ENCODE measurements around the gene OR3A2.
"Not testable (repeated sequence)": the region's sequence is repeated elsewhere in the genome, so short reads cannot be mapped to it uniquely, and the experiment has no call there.

OR3A2 gene

GRCh38 chr17:3282901-3283300, 103.2 kb downstream of the OR3A2 start:
- DNase-seq, result no peak

- no peak for DNase-seq
Measured at GRCh38 chr17:3276126-3276525, 110.0 kb downstream of the OR3A2 start.

- DNase-seq, result no peak
Measured at GRCh38 chr17:3271072-3271848, 114.8 kb downstream of the OR3A2 start.

- no peak for DNase-seq
Measured at GRCh38 chr17:3260600-3260999, 125.5 kb downstream of the OR3A2 start.

- no peak for DNase-seq
Measured at GRCh38 chr17:3260163-3260562, 125.9 kb downstream of the OR3A2 start.

GRCh38 chr17:3256575-3256974, 129.5 kb downstream of the OR3A2 start:
- no peak for DNase-seq

GRCh38 chr17:3249013-3249412, 137.1 kb downstream of the OR3A2 start:
- not testable (repeated sequence) for DNase-seq

GRCh38 chr17:3244841-3245240, 141.3 kb downstream of the OR3A2 start:
- DNase-seq, result not testable (repeated sequence)

- not testable (repeated sequence) for DNase-seq
Measured at GRCh38 chr17:3241044-3241443, 145.1 kb downstream of the OR3A2 start.

GRCh38 chr17:3238685-3239084, 147.4 kb downstream of the OR3A2 start:
- DNase-seq, result not testable (repeated sequence)

GRCh38 chr17:3232300-3232699, 153.8 kb downstream of the OR3A2 start:
- DNase-seq, result not testable (repeated sequence)
